ENCODE results near the gene DPF1. TPM values are rescaled to one million over a fixed set of nuclear protein-coding genes. Genes with fewer than 3 reads are reported as not detected.
"Not testable (repeated sequence)": the region's sequence is repeated elsewhere in the genome, so short reads cannot be mapped to it uniquely, and the experiment has no call there.

Gene DPF1
- total RNA-seq, 1 donor from 2014 or later = not detected

- TF ChIP-seq, protein P1, sequence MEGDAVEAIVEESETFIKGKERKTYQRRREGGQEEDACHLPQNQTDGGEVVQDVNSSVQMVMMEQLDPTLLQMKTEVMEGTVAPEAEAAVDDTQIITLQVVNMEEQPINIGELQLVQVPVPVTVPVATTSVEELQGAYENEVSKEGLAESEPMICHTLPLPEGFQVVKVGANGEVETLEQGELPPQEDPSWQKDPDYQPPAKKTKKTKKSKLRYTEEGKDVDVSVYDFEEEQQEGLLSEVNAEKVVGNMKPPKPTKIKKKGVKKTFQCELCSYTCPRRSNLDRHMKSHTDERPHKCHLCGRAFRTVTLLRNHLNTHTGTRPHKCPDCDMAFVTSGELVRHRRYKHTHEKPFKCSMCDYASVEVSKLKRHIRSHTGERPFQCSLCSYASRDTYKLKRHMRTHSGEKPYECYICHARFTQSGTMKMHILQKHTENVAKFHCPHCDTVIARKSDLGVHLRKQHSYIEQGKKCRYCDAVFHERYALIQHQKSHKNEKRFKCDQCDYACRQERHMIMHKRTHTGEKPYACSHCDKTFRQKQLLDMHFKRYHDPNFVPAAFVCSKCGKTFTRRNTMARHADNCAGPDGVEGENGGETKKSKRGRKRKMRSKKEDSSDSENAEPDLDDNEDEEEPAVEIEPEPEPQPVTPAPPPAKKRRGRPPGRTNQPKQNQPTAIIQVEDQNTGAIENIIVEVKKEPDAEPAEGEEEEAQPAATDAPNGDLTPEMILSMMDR (IDR thresholded peaks at IDR 0.05) = no peak
- Histone ChIP-seq H3K27me3 (ENCODE audit: low read depth) (peaks cover 83% of the 10 kb centered on the region), H3K4me1 (peaks cover 15% of the 10 kb centered on the region), H3K9me3 (no peaks in the 10 kb centered on the region), H3K36me3 (no peaks in the 10 kb centered on the region), H3K4me3 (no peak overlapping the region), H3K27ac (no peak overlapping the region)
- DNase-seq = no peak
- intact Hi-C loops (cut with DNase I) = no loop called here
- no peak for ATAC-seq
Observed at GRCh38 chr19:38228491-38229439, 4.7 kb upstream of the DPF1 start.

GRCh38 chr19:38228005-38228377, 4.0 kb upstream of the DPF1 start:
- Histone ChIP-seq H3K27ac (no peak overlapping the region), H3K27me3 (ENCODE audit: low read depth) (peaks cover 90% of the 10 kb centered on the region), H3K9me3 (no peaks in the 10 kb centered on the region), H3K4me3 (no peak overlapping the region), H3K36me3 (no peaks in the 10 kb centered on the region), H3K4me1 (peaks cover 15% of the 10 kb centered on the region)
- no peak for ATAC-seq
- TF ChIP-seq, protein P1 (IDR thresholded peaks at IDR 0.05) = no peak
- DNase-seq = no peak
- intact Hi-C loops (cut with DNase I) = no loop called here

GRCh38 chr19:38227287-38228004, 3.4 kb upstream of the DPF1 start:
- DNase-seq = no peak
- H3K27ac ChIP-seq = no peak overlapping the region
- ATAC-seq = no peak
- TF ChIP-seq, protein P1 (IDR thresholded peaks at IDR 0.05) = no peak
- H3K36me3 ChIP-seq = no peaks in the 10 kb centered on the region
- peaks cover 92% of the 10 kb centered on the region for H3K27me3 ChIP-seq (ENCODE audit: low read depth)
- H3K4me3 ChIP-seq = no peak overlapping the region
- peaks cover 15% of the 10 kb centered on the region for H3K4me1 ChIP-seq
- no peaks in the 10 kb centered on the region for H3K9me3 ChIP-seq
- intact Hi-C loops (cut with DNase I) = no loop called here

DNA sequence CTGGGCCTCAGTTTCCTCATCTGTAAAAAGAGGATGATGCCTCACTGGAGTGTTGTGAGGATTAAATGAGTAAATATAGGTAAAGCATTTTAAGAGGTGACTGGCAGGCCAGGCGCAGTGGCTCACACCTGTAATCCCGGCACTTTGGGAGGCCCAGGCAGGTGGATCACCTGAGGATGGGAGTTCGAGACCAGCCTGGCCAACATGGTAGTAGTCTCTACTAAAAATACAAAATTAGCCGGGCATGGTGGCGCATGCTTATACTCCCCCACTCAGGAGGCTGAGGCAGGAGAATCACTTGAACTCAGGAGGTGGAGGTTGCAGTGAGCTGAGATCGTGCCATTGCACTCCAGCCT, 819 bp upstream of the DPF1 start:
- ATAC-seq; H3K36me3 ChIP-seq; H3K27ac ChIP-seq; DNase-seq; H3K4me3 ChIP-seq; intact Hi-C loops (cut with DNase I); H3K9me3 ChIP-seq: not testable (repeated sequence)
- peaks cover 86% of the 10 kb centered on the region for H3K27me3 ChIP-seq (ENCODE audit: low read depth)
- peaks cover 15% of the 10 kb centered on the region for H3K4me1 ChIP-seq

- DNase-seq (no peak), ATAC-seq (no peak)
- Histone ChIP-seq H3K36me3 (no peaks in the 10 kb centered on the region), H3K9me3 (no peaks in the 10 kb centered on the region), H3K4me1 (peaks cover 7% of the 10 kb centered on the region), H3K27ac (no peak overlapping the region), H3K27me3 (ENCODE audit: low read depth) (peaks cover 86% of the 10 kb centered on the region), H3K4me3 (peak overlapping the region; percentile 37)
- TF ChIP-seq, protein P1 (IDR thresholded peaks at IDR 0.05) = no peak
- intact Hi-C loops (cut with DNase I) = no loop called here
Observed at GRCh38 chr19:38223617-38224013, 407 bp downstream of the DPF1 start.

DNA sequence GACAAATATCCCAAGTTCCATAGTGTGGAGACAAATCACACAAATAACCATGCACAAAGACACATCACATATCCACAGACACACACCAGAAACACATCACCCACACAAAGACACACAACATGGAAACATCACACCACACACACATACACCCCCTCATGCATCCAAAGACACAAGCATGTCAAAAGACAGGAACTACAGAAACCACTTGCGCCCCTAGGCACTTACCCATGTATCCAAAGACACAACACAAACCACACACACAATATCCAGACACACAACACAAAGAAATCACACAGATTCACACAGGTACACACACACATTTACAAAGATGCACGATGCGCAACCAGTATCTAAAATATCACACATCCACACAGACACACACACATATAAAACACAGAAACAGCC, 901 bp downstream of the DPF1 start:
- peaks cover 81% of the 10 kb centered on the region for H3K27me3 ChIP-seq (ENCODE audit: low read depth)
- no peak for ATAC-seq
- peaks cover 5% of the 10 kb centered on the region for H3K4me1 ChIP-seq
- TF ChIP-seq, protein P1 (IDR thresholded peaks at IDR 0.05) = no peak
- no peaks in the 10 kb centered on the region for H3K36me3 ChIP-seq
- no peak overlapping the region for H3K27ac ChIP-seq
- intact Hi-C loops (cut with DNase I) = no loop called here
- H3K9me3 ChIP-seq = no peaks in the 10 kb centered on the region
- no peak for DNase-seq
- H3K4me3 ChIP-seq = no peak overlapping the region
